ENCODE results near the gene ZG16B.

Gene ZG16B

GRCh38 chr16:2825906-2826305 is 4.2 kb upstream of the ZG16B start:
- FAIRE-seq = no peak

- FAIRE-seq = no peak
Measured at GRCh38 chr16:2826591-2827373, 3.3 kb upstream of the ZG16B start.

GRCh38 chr16:2827374-2827791 is 2.7 kb upstream of the ZG16B start:
- no peak for FAIRE-seq

- FAIRE-seq = no peak
Measured at GRCh38 chr16:2827831-2828520, 2.1 kb upstream of the ZG16B start.

- no peak for FAIRE-seq
Measured at GRCh38 chr16:2828521-2828840, 1.6 kb upstream of the ZG16B start.

- FAIRE-seq = no peak
Measured at GRCh38 chr16:2828876-2829430, 1.1 kb upstream of the ZG16B start.

- no peak for FAIRE-seq
Measured at GRCh38 chr16:2830355-2830695, 222 bp downstream of the ZG16B start.

- no peak for FAIRE-seq
Measured at GRCh38 chr16:2831203-2831602, 1.1 kb downstream of the ZG16B start.

GRCh38 chr16:2833776-2834175 is 3.7 kb downstream of the ZG16B start:
- FAIRE-seq = no peak

- FAIRE-seq = no peak
Measured at GRCh38 chr16:2834968-2835367, 4.9 kb downstream of the ZG16B start.

- no peak for FAIRE-seq
Measured at GRCh38 chr16:2835638-2836493, 5.8 kb downstream of the ZG16B start.

- no peak for FAIRE-seq
Measured at GRCh38 chr16:2836646-2837508, 6.8 kb downstream of the ZG16B start.

- FAIRE-seq = no peak
Measured at GRCh38 chr16:2838928-2839327, 8.8 kb downstream of the ZG16B start.

- FAIRE-seq = no peak
Measured at GRCh38 chr16:2839650-2840450, 9.7 kb downstream of the ZG16B start.

GRCh38 chr16:2840914-2841313 is 10.8 kb downstream of the ZG16B start:
- FAIRE-seq = no peak

- no peak for FAIRE-seq
Measured at GRCh38 chr16:2841606-2842339, 11.7 kb downstream of the ZG16B start.

GRCh38 chr16:2842340-2843000 is 12.4 kb downstream of the ZG16B start:
- no peak for FAIRE-seq

- no peak for FAIRE-seq
Measured at GRCh38 chr16:2843526-2843925, 13.4 kb downstream of the ZG16B start.

- no peak for FAIRE-seq
Measured at GRCh38 chr16:2845116-2845515, 15.0 kb downstream of the ZG16B start.
